ENCODE measurements around the gene C1GALT1. TPM values are rescaled to one million over a fixed set of nuclear protein-coding genes. Genes with fewer than 3 reads are reported as not detected.

C1GALT1 gene
- total and polyA plus RNA-seq, 2 experiments from 2014 or later, result 38.7 to 71.8 TPM

- 88% methylated on average over 4 of the region's 4 CpGs for WGBS (ENCODE audit: low lambda C conversion rate, missing lambda C conversion rate)
- Histone ChIP-seq H3K4me2 (no peak overlapping the region), H3K36me3 (replicated peaks; ENCODE audit: insufficient read depth, low read depth) (no peaks in the 10 kb centered on the region), H3K27ac (no peak overlapping the region), H2AFZ (no peak overlapping the region), H3K9me2 (replicated peaks; ENCODE audit: insufficient read depth) (no peaks in the 10 kb centered on the region), H4K20me1 (ENCODE audit: insufficient read depth, poor library complexity, severe bottlenecking) (no peaks in the 10 kb centered on the region), H3K4me1 (ENCODE audit: insufficient read depth) (no peaks in the 10 kb centered on the region), H3K79me2 (peaks cover 81% of the 10 kb centered on the region), H3K9me3 (ENCODE audit: low read depth) (no peaks in the 10 kb centered on the region), H3K27me3 (no peaks in the 10 kb centered on the region), H3K4me3 (no peak overlapping the region)
- no peak for DNase-seq (ENCODE audit: low spot score)
- TF ChIP-seq EZH2phosphoT487 (IDR thresholded peaks at IDR 0.05; ENCODE audit: low read depth, severe bottlenecking, unreplicated experiment), result no peak
- TF ChIP-seq CTCF (IDR thresholded peaks at IDR 0.05; ENCODE audit: poor library complexity), result no peak
- no peak for TF ChIP-seq EZH2 (IDR thresholded peaks at IDR 0.05; ENCODE audit: borderline replicate concordance)
These were observed 25.5 kb downstream of the C1GALT1 start for GRCh38 chr7:7207876-7208275.

GRCh38 chr7:7208520-7208919 is 26.2 kb downstream of the C1GALT1 start:
- no peaks in the 10 kb centered on the region for H3K36me3 ChIP-seq (replicated peaks; ENCODE audit: insufficient read depth, low read depth)
- H3K9me2 ChIP-seq (replicated peaks; ENCODE audit: insufficient read depth), result no peaks in the 10 kb centered on the region
- no peaks in the 10 kb centered on the region for H3K9me3 ChIP-seq (ENCODE audit: low read depth)
- H3K4me2 ChIP-seq, result no peak overlapping the region
- H4K20me1 ChIP-seq (ENCODE audit: insufficient read depth, poor library complexity, severe bottlenecking), result no peaks in the 10 kb centered on the region
- H3K4me1 ChIP-seq (ENCODE audit: insufficient read depth), result no peaks in the 10 kb centered on the region
- 61% methylated on average over 4 of the region's 4 CpGs for WGBS (ENCODE audit: low lambda C conversion rate, missing lambda C conversion rate)
- DNase-seq (ENCODE audit: low spot score), result no peak
- H3K4me3 ChIP-seq, result no peak overlapping the region
- no peak for TF ChIP-seq EZH2phosphoT487 (IDR thresholded peaks at IDR 0.05; ENCODE audit: low read depth, severe bottlenecking, unreplicated experiment)
- TF ChIP-seq EZH2 (IDR thresholded peaks at IDR 0.05; ENCODE audit: borderline replicate concordance), result no peak
- TF ChIP-seq CTCF (IDR thresholded peaks at IDR 0.05; ENCODE audit: poor library complexity), result no peak
- H2AFZ ChIP-seq, result no peak overlapping the region
- no peaks in the 10 kb centered on the region for H3K27me3 ChIP-seq
- H3K79me2 ChIP-seq, result peaks cover 77% of the 10 kb centered on the region
- no peak overlapping the region for H3K27ac ChIP-seq

DNA sequence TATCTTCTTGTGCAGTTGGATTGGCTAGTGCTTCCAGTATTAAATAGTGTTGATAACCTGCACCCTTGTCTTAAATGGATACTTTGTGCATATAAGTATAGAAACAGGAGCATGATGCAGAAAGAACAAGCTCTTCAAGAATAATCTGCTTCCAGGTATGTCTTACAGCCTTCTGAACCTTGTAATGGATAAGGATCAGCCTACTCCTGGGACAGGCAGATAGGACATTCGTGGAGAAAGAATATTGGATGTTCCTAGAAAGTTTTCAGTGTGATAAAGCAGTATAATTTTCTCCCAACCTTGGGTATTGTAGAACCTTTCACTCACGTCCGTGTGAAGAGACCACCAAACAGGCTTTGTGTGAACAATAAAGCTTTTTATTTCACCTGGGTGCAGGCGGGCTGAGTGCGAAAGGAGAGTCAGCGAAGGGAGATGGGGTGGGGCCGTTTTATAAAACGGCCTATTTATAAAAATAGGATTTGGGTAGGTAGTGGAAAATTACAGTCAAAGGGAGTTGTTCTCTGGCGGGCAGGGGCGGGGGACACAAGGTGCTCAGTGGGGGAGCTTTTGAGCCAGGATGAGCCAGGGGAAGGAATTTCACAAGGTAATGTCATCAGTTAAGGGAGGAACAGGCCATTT is 27.2 kb downstream of the C1GALT1 start:
- 76% methylated on average over 10 of the region's 10 CpGs for WGBS (ENCODE audit: low lambda C conversion rate, missing lambda C conversion rate)
- Histone ChIP-seq H3K4me1 (ENCODE audit: insufficient read depth) (no peaks in the 10 kb centered on the region), H3K36me3 (replicated peaks; ENCODE audit: insufficient read depth, low read depth) (no peaks in the 10 kb centered on the region), H2AFZ (no peak overlapping the region), H3K4me3 (no peak overlapping the region), H3K79me2 (peaks cover 70% of the 10 kb centered on the region), H3K27ac (no peak overlapping the region), H4K20me1 (ENCODE audit: insufficient read depth, poor library complexity, severe bottlenecking) (no peaks in the 10 kb centered on the region), H3K9me3 (ENCODE audit: low read depth) (no peaks in the 10 kb centered on the region), H3K4me2 (no peak overlapping the region), H3K27me3 (no peaks in the 10 kb centered on the region), H3K9me2 (replicated peaks; ENCODE audit: insufficient read depth) (no peaks in the 10 kb centered on the region)
- DNase-seq (ENCODE audit: low spot score), result no peak
- TF ChIP-seq CTCF (IDR thresholded peaks at IDR 0.05; ENCODE audit: poor library complexity) (no peak), EZH2phosphoT487 (IDR thresholded peaks at IDR 0.05; ENCODE audit: low read depth, severe bottlenecking, unreplicated experiment) (no peak), EZH2 (IDR thresholded peaks at IDR 0.05; ENCODE audit: borderline replicate concordance) (no peak)

All from hepatocyte (in vitro differentiated cells).